Testis (tissue), 2 donors: Measurements from ENCODE around the gene ZNF577.
"Not testable (repeated sequence)": the region's sequence is repeated elsewhere in the genome, so short reads cannot be mapped to it uniquely, and the experiment has no call there.

Source experiments
- CTCF ChIP-seq, 3 experiments: fragments of 450-650 bp in 2 of 3; fragments of 200-600 bp in 1 of 3; sonication (generic) in 1 of 3; IDR thresholded peaks; one replicate each; pipeline ENCODE4 v1.5.1; 2016 to 2019; ENCODE audit warnings: antibody characterized with exemption in 3 of 3, mild to moderate bottlenecking in 2 of 3, moderate library complexity in 1 of 3
- POLR2A ChIP-seq: fragments of 450-650 bp; IDR thresholded peaks from one replicate; pipeline ENCODE4 v1.6.1; 2017; ENCODE audit warnings: antibody characterized with exemption, mild to moderate bottlenecking, moderate library complexity

- not testable (repeated sequence) for TF ChIP-seq CTCF (IDR thresholded peaks at IDR 0.05); POLR2A
Observed at GRCh38 chr19:51905639-51906038, 17.9 kb upstream of the ZNF577 start.
